GM13977 (cell line): ENCODE data around the gene XPO5.

Source experiments
- DNase-seq: peaks from one replicate; pipeline ENCODE4 v3.0.0; 2012; ENCODE audit warnings: low spot score
- in situ Hi-C: fragments of 300-500 bp; cut with MboI; formaldehyde crosslinking; loops from one replicate; pipeline ENCODE4 v1.12.0; 2022; ENCODE audit warnings: low sequenced_read_pairs, low pct_unique_long_range_greater_than_20kb, mixed read lengths, inconsistent platforms; ENCODE audit not compliant: unreplicated experiment
- TF ChIP-seq, protein P1 (sequence below): IDR thresholded peaks from 2 replicates; pipeline ENCODE4 v1.5.1; 2012; ENCODE audit warnings: mild to moderate bottlenecking, control low read depth; ENCODE audit not compliant: insufficient read depth; ENCODE audit errors: extremely low read depth, missing control alignments

Gene XPO5

DNA sequence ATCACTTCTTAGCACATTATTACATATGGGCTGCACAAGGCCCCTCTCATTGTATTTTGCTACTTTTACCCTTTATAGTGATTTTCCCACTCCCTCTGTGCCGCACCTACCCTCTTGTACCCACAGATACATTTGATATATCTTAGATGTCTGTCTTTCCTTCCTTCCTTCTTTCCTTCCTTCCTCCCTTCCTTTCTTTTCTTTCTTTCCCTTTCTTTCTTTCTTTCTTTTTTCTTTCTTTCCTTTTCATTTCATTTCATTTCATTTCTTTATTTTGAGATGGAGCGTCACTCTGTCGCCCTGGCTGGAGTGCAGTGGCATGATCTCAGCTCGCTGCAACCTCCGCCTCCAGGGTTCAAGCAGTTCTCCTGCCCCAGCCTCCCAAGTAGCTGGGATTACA, 12.4 kb upstream of the XPO5 start:
- in situ Hi-C loops: no loop called here
- TF ChIP-seq, protein P1, sequence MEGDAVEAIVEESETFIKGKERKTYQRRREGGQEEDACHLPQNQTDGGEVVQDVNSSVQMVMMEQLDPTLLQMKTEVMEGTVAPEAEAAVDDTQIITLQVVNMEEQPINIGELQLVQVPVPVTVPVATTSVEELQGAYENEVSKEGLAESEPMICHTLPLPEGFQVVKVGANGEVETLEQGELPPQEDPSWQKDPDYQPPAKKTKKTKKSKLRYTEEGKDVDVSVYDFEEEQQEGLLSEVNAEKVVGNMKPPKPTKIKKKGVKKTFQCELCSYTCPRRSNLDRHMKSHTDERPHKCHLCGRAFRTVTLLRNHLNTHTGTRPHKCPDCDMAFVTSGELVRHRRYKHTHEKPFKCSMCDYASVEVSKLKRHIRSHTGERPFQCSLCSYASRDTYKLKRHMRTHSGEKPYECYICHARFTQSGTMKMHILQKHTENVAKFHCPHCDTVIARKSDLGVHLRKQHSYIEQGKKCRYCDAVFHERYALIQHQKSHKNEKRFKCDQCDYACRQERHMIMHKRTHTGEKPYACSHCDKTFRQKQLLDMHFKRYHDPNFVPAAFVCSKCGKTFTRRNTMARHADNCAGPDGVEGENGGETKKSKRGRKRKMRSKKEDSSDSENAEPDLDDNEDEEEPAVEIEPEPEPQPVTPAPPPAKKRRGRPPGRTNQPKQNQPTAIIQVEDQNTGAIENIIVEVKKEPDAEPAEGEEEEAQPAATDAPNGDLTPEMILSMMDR: no peak
- DNase-seq: no peak

- in situ Hi-C loops: no loop called here
- DNase-seq: no peak
- TF ChIP-seq, protein P1: no peak
These were observed 9.2 kb upstream of the XPO5 start for GRCh38 chr6:43584892-43585570.

GRCh38 chr6:43582911-43583310, 7.1 kb upstream of the XPO5 start:
- in situ Hi-C loops: no loop called here
- TF ChIP-seq, protein P1: no peak
- DNase-seq: no peak

- no peak for DNase-seq
- TF ChIP-seq, protein P1: no peak
- in situ Hi-C loops: no loop called here
These were observed 3.3 kb upstream of the XPO5 start for GRCh38 chr6:43579171-43579570.

GRCh38 chr6:43578748-43579147, 2.9 kb upstream of the XPO5 start:
- in situ Hi-C loops: no loop called here
- TF ChIP-seq, protein P1: no peak
- no peak for DNase-seq

- TF ChIP-seq, protein P1: no peak
These were observed 600 bp downstream of the XPO5 start for GRCh38 chr6:43575105-43575771.

More at GRCh38 chr6:43575105-43575771, 600 bp downstream of the XPO5 start:
- DNase-seq: no peak
- in situ Hi-C loops: no loop called here
